ENCODE data around the gene SLC38A2.

Gene SLC38A2

DNA sequence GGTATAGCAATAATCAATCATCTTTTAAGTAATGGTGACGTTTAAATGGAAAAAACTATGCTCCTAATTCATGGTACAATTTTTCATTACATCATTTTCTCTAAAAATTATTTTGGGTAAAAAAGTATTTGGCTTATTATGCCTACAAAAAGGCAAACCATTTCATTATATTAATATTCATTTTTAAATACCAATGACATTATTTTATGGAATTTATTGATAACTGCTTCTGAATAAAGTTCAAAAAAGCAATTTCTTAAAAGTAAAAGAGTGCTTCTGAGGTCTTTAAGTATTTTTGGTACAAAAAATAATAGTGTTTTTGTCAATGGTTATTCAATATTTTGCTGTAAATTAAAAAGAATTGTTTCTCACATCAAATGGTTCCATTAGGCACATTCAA, 12.2 kb downstream of the SLC38A2 start:
- TF ChIP-seq, protein P1, sequence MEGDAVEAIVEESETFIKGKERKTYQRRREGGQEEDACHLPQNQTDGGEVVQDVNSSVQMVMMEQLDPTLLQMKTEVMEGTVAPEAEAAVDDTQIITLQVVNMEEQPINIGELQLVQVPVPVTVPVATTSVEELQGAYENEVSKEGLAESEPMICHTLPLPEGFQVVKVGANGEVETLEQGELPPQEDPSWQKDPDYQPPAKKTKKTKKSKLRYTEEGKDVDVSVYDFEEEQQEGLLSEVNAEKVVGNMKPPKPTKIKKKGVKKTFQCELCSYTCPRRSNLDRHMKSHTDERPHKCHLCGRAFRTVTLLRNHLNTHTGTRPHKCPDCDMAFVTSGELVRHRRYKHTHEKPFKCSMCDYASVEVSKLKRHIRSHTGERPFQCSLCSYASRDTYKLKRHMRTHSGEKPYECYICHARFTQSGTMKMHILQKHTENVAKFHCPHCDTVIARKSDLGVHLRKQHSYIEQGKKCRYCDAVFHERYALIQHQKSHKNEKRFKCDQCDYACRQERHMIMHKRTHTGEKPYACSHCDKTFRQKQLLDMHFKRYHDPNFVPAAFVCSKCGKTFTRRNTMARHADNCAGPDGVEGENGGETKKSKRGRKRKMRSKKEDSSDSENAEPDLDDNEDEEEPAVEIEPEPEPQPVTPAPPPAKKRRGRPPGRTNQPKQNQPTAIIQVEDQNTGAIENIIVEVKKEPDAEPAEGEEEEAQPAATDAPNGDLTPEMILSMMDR (IDR thresholded peaks at IDR 0.05) = no peak
- TF ChIP-seq ZFX (IDR thresholded peaks at IDR 0.05; ENCODE audit: borderline replicate concordance) = no peak
- H3K27ac ChIP-seq = peak overlapping the region; percentile 50

DNA sequence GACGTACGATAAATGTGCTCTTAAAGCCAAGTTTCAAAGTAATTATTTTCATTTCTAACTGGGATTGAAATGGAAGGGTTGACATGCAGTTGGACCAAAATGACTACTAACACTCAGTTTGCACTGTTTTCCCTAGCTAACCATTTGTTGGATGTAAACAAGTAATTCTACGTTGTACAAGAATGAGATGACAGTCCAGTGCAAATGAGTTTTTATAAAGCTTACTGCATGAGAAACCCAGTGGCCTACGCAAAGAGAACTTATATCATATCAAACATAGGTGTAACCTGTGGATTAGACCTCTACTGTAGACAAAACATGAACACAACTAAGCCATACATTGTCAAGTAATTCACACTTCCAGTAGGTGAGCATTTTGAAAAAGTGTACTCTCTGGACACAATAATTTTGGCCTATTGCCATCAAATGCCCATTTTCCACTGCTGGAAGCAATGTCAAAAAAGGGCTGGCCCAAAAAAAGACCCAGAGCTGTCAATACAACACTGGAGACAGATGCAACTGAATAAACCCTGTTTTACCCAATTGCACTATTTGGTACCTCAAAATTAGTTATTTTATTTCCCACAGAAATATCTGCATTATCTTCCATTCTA, 12.8 kb downstream of the SLC38A2 start:
- H3K27ac ChIP-seq = peak overlapping the region; percentile 50; the same call in 1 of the 2 replicates
- TF ChIP-seq, protein P1 (IDR thresholded peaks at IDR 0.05) = no peak
- TF ChIP-seq ZFX (IDR thresholded peaks at IDR 0.05; ENCODE audit: borderline replicate concordance) = no peak

GRCh38 chr12:46358791-46359666, 13.5 kb downstream of the SLC38A2 start:
- no peak for TF ChIP-seq ZFX (IDR thresholded peaks at IDR 0.05; ENCODE audit: borderline replicate concordance)
- TF ChIP-seq, protein P1 (IDR thresholded peaks at IDR 0.05) = no peak
- H3K27ac ChIP-seq = peak overlapping the region; percentile 50; the same call in 1 of the 2 replicates

GRCh38 chr12:46358325-46358700, 14.3 kb downstream of the SLC38A2 start:
- TF ChIP-seq, protein P1 (IDR thresholded peaks at IDR 0.05) = no peak
- TF ChIP-seq ZFX (IDR thresholded peaks at IDR 0.05; ENCODE audit: borderline replicate concordance) = no peak
- H3K27ac ChIP-seq = peak overlapping the region; percentile 50

GRCh38 chr12:46357438-46358324, 14.9 kb downstream of the SLC38A2 start:
- H3K27ac ChIP-seq = peak overlapping the region; percentile 50

GRCh38 chr12:46356655-46357437, 15.7 kb downstream of the SLC38A2 start:
- H3K27ac ChIP-seq = peak overlapping the region; percentile 50
- TF ChIP-seq, protein P1 (IDR thresholded peaks at IDR 0.05) = no peak
- TF ChIP-seq ZFX (IDR thresholded peaks at IDR 0.05; ENCODE audit: borderline replicate concordance) = no peak

More at GRCh38 chr12:46357438-46358324, 14.9 kb downstream of the SLC38A2 start:
- TF ChIP-seq ZFX (IDR thresholded peaks at IDR 0.05; ENCODE audit: borderline replicate concordance) = no peak
- TF ChIP-seq, protein P1 (IDR thresholded peaks at IDR 0.05) = no peak
